Fibroblast of pulmonary artery (primary cell): Measurements from ENCODE around the gene HSD17B1.

Experiments used
- DNase-seq: peaks from one replicate; pipeline ENCODE4 v3.0.0-alpha.2; 2010; ENCODE audit warnings: low read depth
- H3K4me3 ChIP-seq: replicated peaks from 2 replicates; pipeline ENCODE4 v1.5.1; 2011; ENCODE audit warnings: low read depth, mild to moderate bottlenecking, control low read depth, low read length, moderate library complexity
- CTCF ChIP-seq: IDR thresholded peaks from 2 replicates; pipeline ENCODE4 v1.5.1; 2011; ENCODE audit warnings: mild to moderate bottlenecking, control low read depth, low read length, inconsistent platforms; ENCODE audit errors: missing control alignments

Gene HSD17B1

GRCh38 chr17:42525221-42525620 is 27.5 kb upstream of the HSD17B1 start:
- no peak for TF ChIP-seq CTCF
- no peak for DNase-seq
- H3K4me3 ChIP-seq, result no peak overlapping the region

DNA sequence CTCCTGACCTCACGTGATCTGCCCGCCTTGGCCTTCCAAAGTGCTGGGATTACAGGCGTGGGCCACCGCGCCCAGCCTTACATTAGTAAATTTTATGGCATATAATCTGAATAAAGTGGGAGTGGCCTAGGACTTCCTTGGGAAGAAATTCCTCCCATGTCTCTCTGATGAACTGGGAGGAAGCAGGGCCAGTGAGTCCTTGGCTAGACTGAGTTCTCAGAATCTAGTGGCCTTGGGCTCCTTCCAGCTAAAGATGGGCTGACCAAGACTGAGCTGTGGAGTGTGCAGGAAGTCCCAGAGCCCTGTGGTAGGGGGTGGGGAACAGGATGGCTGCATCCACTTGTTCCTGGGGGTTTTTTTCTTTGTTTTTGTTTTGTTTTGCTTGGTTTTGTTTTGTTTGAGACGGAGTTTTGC is 26.7 kb upstream of the HSD17B1 start:
- no peak for TF ChIP-seq CTCF
- no peak overlapping the region for H3K4me3 ChIP-seq
- DNase-seq, result peak; percentile 53

DNA sequence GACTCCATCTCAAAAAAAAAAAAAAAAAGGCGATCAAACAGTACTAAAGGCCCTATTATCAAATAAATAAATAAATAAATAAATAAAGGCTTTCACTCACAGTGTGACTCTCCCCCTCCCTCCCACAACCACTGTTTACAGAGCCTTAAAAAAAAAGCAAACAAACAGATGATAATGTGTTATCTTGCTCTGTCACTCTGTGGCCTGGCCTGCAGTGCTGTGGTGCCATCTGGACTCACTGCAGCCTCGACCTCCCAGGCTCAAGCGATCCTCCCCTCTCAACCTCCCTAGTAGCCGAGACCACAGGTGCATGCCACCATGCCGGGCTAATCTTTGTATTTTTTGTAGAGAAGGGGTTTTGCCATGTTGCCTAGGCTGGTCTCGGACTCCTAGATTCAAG is 24.8 kb upstream of the HSD17B1 start:
- H3K4me3 ChIP-seq, result no peak overlapping the region
- DNase-seq, result no peak
- no peak for TF ChIP-seq CTCF

GRCh38 chr17:42529061-42529460 is 23.7 kb upstream of the HSD17B1 start:
- no peak for TF ChIP-seq CTCF
- DNase-seq, result no peak
- no peak overlapping the region for H3K4me3 ChIP-seq

- no peak for DNase-seq
- no peak for TF ChIP-seq CTCF
- no peak overlapping the region for H3K4me3 ChIP-seq
These were observed 21.7 kb upstream of the HSD17B1 start for GRCh38 chr17:42530952-42531454.

GRCh38 chr17:42531455-42532354 is 21.0 kb upstream of the HSD17B1 start:
- peak; percentile 29 for TF ChIP-seq CTCF
- DNase-seq, result peak; percentile 43
- H3K4me3 ChIP-seq, result peak overlapping the region; percentile 49
